HepG2 (cell line): ENCODE results near the gene IQCM. TPM values are rescaled to one million over a fixed set of nuclear protein-coding genes. Genes with fewer than 3 reads are reported as not detected.

ENCODE experiments used
- ATAC-seq: fragments of 200-7000 bp; cut with Tn5 transposase; 3 replicates; pipeline ENCODE4 v1.9.1; 2020; ENCODE audit warnings: mild to moderate bottlenecking, moderate library complexity
- BruUV-seq: library from RNA; stranded (reverse); fragments of 400-500 nt; replicated peaks from 2 replicates; lab custom pipeline; 2021; lab: Mats Ljungman, UMichigan
- CTCF ChIA-PET: fragments of 300-600 bp; formaldehyde crosslinking; extraction: SDS; loops from one replicate; lab custom pipeline; 2021; ENCODE audit warnings: low total read pairs, inconsistent platforms, low intra/inter-chr PET ratio; lab: Yijun Ruan, JAX
- POLR2A ChIA-PET: fragments of 350-600 bp; sonication (Branson Sonifier 250); formaldehyde crosslinking; loops from one replicate; lab custom pipeline; 2020; ENCODE audit warnings: antibody characterized with exemption, inconsistent platforms; lab: Yijun Ruan, JAX
- DNase-seq: peaks from one replicate; pipeline ENCODE4 v3.0.0-alpha.2; 2015; ENCODE audit warnings: low spot score
- FAIRE-seq: peaks from 3 replicates; lab custom pipeline; 2011; peaks lifted over from hg19 to GRCh38; lab: Jason Lieb, UNC
- H2AFZ ChIP-seq: one replicate; pipeline ENCODE4 v1.6.1; 2011; ENCODE audit warnings: low read length, inconsistent platforms
- H3K27ac ChIP-seq: fragments of 300-600 bp; 3 replicates; pipeline ENCODE4 v1.8.0; 2011; ENCODE audit warnings: mixed run types, mild to moderate bottlenecking, mixed read lengths, low read length, inconsistent platforms; ENCODE audit not compliant: insufficient read depth; ENCODE audit errors: extremely low read length
- H3K27me3 ChIP-seq, 2 experiments: fragments of 200-600 bp in 1 of 2; 2 replicates in 1 of 2; 3 replicates in 1 of 2; pipeline versions ENCODE4 v1.6.0 to v1.8.0; 2011; ENCODE audit warnings: low read length in 2 of 2, mild to moderate bottlenecking in 2 of 2, moderate library complexity in 2 of 2, inconsistent platforms in 1 of 2; ENCODE audit not compliant: insufficient read depth in 2 of 2, control insufficient read depth in 1 of 2
- H3K36me3 ChIP-seq, 2 experiments: fragments of 200-600 bp in 1 of 2; replicated peaks in 1 of 2; 2 replicates in 1 of 2; 3 replicates in 1 of 2; pipeline versions ENCODE4 v1.5.1 to v1.8.0; 2011; ENCODE audit warnings: low read length in 2 of 2, inconsistent platforms in 1 of 2; ENCODE audit not compliant: insufficient read depth in 2 of 2, control insufficient read depth in 1 of 2
- H3K4me1 ChIP-seq: 2 replicates; pipeline ENCODE4 v1.5.1; 2012; ENCODE audit warnings: low read length, inconsistent platforms; ENCODE audit not compliant: insufficient read depth
- H3K4me2 ChIP-seq: 2 replicates; pipeline ENCODE4 v1.6.0; 2011; ENCODE audit warnings: low read depth, low read length, inconsistent platforms
- H3K4me3 ChIP-seq, 3 experiments: fragments of 200-600 bp in 1 of 3; sonication (generic), shearing (Covaris generic) in 1 of 3; replicated peaks in 1 of 3; 2 replicates each; pipeline ENCODE4 v1.5.1; 2011 to 2016; ENCODE audit warnings: low read length in 3 of 3, inconsistent platforms in 2 of 3, low read depth in 2 of 3, mild to moderate bottlenecking in 2 of 3, control low read depth in 1 of 3, mixed read lengths in 1 of 3; ENCODE audit not compliant: insufficient read depth in 1 of 3
- H3K79me2 ChIP-seq: one replicate; pipeline ENCODE4 v1.6.1; 2011; ENCODE audit warnings: low read length, inconsistent platforms; ENCODE audit not compliant: insufficient read depth
- H3K9ac ChIP-seq: 2 replicates; pipeline ENCODE4 v1.6.0; 2011; ENCODE audit warnings: mild to moderate bottlenecking, low read depth, low read length, inconsistent platforms; ENCODE audit not compliant: insufficient read depth
- H3K9me3 ChIP-seq: 2 replicates; pipeline ENCODE4 v1.5.1; 2012; ENCODE audit warnings: mild to moderate bottlenecking, low read length
- H4K20me1 ChIP-seq: 2 replicates; pipeline ENCODE4 v1.6.0; 2011; ENCODE audit warnings: inconsistent platforms, mild to moderate bottlenecking, low read length, moderate library complexity; ENCODE audit not compliant: insufficient read depth
- CEBPB ChIP-seq: IDR thresholded peaks from 2 replicates; pipeline ENCODE4 v1.6.1; 2011; ENCODE audit warnings: low read depth, low read length, improper control_type of control experiment, borderline replicate concordance
- HNF1B ChIP-seq: sonication (generic); formaldehyde crosslinking; IDR thresholded peaks from 2 replicates; pipeline ENCODE4 v1.5.1; 2020; ENCODE audit warnings: mild to moderate bottlenecking, moderate library complexity, missing genetic modification reagents
- PCBP2 ChIP-seq: fragments of 200-400 bp; formaldehyde crosslinking; optimal IDR thresholded peaks from 2 replicates; pipeline ENCODE3; 2018; ENCODE audit warnings: low read length, low read depth; ENCODE audit not compliant: poor library complexity, severe bottlenecking
- TGIF2 ChIP-seq: IDR thresholded peaks from 2 replicates; pipeline ENCODE4 v1.6.1; 2016; ENCODE audit warnings: control low read depth, missing compliant biosample characterization
- ZNF496 ChIP-seq: sonication (generic); formaldehyde crosslinking; IDR thresholded peaks from 2 replicates; pipeline ENCODE4 v1.8.1; 2023; ENCODE audit warnings: mild to moderate bottlenecking, moderate library complexity, missing genetic modification reagents; ENCODE audit not compliant: insufficient replicate concordance
- WGBS: methylation state at CpG from one replicate; pipeline ENCODE4 v1.1.6; 2017; ENCODE audit warnings: low lambda C conversion rate; 5-methylcytosine and 5-hydroxymethylcytosine counted together
- in situ Hi-C: cut with HindIII; loops from 2 replicates; pipeline ENCODE4 v1.10.0; 2017; ENCODE audit warnings: low pct_unique_long_range_greater_than_20kb; ENCODE audit not compliant: extremely low pct_ligation_motif_present
- intact Hi-C: fragments of 100-400 bp; cut with micrococcal nuclease; formaldehyde crosslinking; loops from one replicate; pipeline ENCODE4 v1.10.0; 2022; ENCODE audit not compliant: unreplicated experiment
- polyA plus RNA-seq, 8 experiments: library from polyadenylated mRNA; depleted of rRNA in 3 of 8; stranded (reverse) in 7 of 8; unstranded in 1 of 8; fragments of >200 nt; fragmentation: Illumina TruSeq in 4 of 8; extraction: Trizol in 4 of 8; gene quantifications; 2 replicates each; pipeline versions ENCODE4 v1.2.1 to v1.2.3, GENCODE V29; 2011 to 2016; ENCODE audit warnings: low read depth in 4 of 8, missing spikeins in 1 of 8, mixed read lengths in 1 of 8; ENCODE audit not compliant: insufficient read depth in 1 of 8
- total RNA-seq, 5 experiments: library from RNA; depleted of rRNA; stranded (reverse); fragments of >200 nt; fragmentation: Illumina TruSeq; extraction: Trizol; gene quantifications; 2 replicates each; pipeline ENCODE4 v1.2.3, GENCODE V29; 2016; ENCODE audit warnings: low read depth in 1 of 5

Gene IQCM
- total and polyA plus RNA-seq, 2 of the 13 experiments (the other 11 are each of a cell fraction or from before 2014, with no cell fraction given), result not detected

- FAIRE-seq, result no peak
- H3K27me3 ChIP-seq, result no peaks in the 10 kb centered on the region
- no CpG with 5 or more reads among the region's 1 CpG for WGBS
- in situ Hi-C loops, result no loop called here
- no peaks in the 10 kb centered on the region for H3K79me2 ChIP-seq
- no peak overlapping the region for H3K27ac ChIP-seq
- CTCF ChIA-PET, result no interaction called here
- no TSS peak for BruUV-seq
- no peak overlapping the region for H3K4me3 ChIP-seq
- POLR2A ChIA-PET, result no interaction called here
- H3K36me3 ChIP-seq, result no peaks in the 10 kb centered on the region
- no peak overlapping the region for H2AFZ ChIP-seq
- H4K20me1 ChIP-seq, result no peaks in the 10 kb centered on the region
- DNase-seq, result no peak
- peaks cover 44% of the 10 kb centered on the region for H3K9me3 ChIP-seq
- TF ChIP-seq PCBP2 (no peak), ZNF496 (CRISPR knock-in tag) (no peak), CEBPB (no peak), HNF1B (no peak)
- no peak overlapping the region for H3K9ac ChIP-seq
- intact Hi-C loops, result no loop called here
- ATAC-seq, result no peak
- H3K4me1 ChIP-seq, result no peaks in the 10 kb centered on the region
- H3K4me2 ChIP-seq, result no peak overlapping the region
Observed at GRCh38 chr4:149426461-149426860, 389.2 kb downstream of the IQCM start.

GRCh38 chr4:149409555-149409962 is 406.1 kb downstream of the IQCM start:
- ATAC-seq, result no peak
- no peak for TF ChIP-seq TGIF2 (CRISPR knock-in tag)
- ChIA-PET POLR2A (no interaction called here), CTCF (no interaction called here)
- WGBS, result 2% methylated on average over 2 of the region's 3 CpGs
- intact Hi-C loops, result no loop called here
- H4K20me1 ChIP-seq, result no peaks in the 10 kb centered on the region
- no peak for DNase-seq
- no peak overlapping the region for H3K4me3 ChIP-seq
- H3K9ac ChIP-seq, result no peak overlapping the region
- H3K4me1 ChIP-seq, result no peaks in the 10 kb centered on the region
- no TSS peak for BruUV-seq
- no peaks in the 10 kb centered on the region for H3K36me3 ChIP-seq
- FAIRE-seq, result no peak
- no peaks in the 10 kb centered on the region for H3K79me2 ChIP-seq
- in situ Hi-C loops, result no loop called here
- H2AFZ ChIP-seq, result no peak overlapping the region
- H3K27ac ChIP-seq, result no peak overlapping the region
- H3K9me3 ChIP-seq, result peaks cover 53% of the 10 kb centered on the region
- no peak overlapping the region for H3K4me2 ChIP-seq
- H3K27me3 ChIP-seq, result no peaks in the 10 kb centered on the region
